HUES48 (cell line): ENCODE data around the gene CCDC141.
"Not testable (repeated sequence)": the region's sequence is repeated elsewhere in the genome, so short reads cannot be mapped to it uniquely, and the experiment has no call there.

Experiments used
- H3K27ac ChIP-seq: one replicate; pipeline ENCODE4 v1.7.0; 2013; ENCODE audit warnings: low read depth, low read length, inconsistent platforms
- H3K27me3 ChIP-seq: 2 replicates; pipeline ENCODE4 v1.6.1; 2013; ENCODE audit warnings: mild to moderate bottlenecking, low read length; ENCODE audit not compliant: control insufficient read depth, insufficient read depth
- H3K36me3 ChIP-seq: 2 replicates; pipeline ENCODE4 v1.6.1; 2013; ENCODE audit warnings: low read length; ENCODE audit not compliant: control insufficient read depth, insufficient read depth
- H3K4me1 ChIP-seq: 2 replicates; pipeline ENCODE4 v1.6.1; 2013; ENCODE audit warnings: mild to moderate bottlenecking, low read length; ENCODE audit not compliant: control insufficient read depth, insufficient read depth
- H3K4me3 ChIP-seq: 2 replicates; pipeline ENCODE4 v1.5.1; 2013; ENCODE audit warnings: mild to moderate bottlenecking, low read depth, low read length
- H3K9ac ChIP-seq: 2 replicates; pipeline ENCODE4 v1.6.1; 2013; ENCODE audit warnings: mild to moderate bottlenecking, low read depth, low read length, moderate library complexity
- H3K9me3 ChIP-seq: 2 replicates; pipeline ENCODE4 v1.6.1; 2013; ENCODE audit warnings: low read length; ENCODE audit not compliant: control insufficient read depth, insufficient read depth

The CCDC141 gene

DNA sequence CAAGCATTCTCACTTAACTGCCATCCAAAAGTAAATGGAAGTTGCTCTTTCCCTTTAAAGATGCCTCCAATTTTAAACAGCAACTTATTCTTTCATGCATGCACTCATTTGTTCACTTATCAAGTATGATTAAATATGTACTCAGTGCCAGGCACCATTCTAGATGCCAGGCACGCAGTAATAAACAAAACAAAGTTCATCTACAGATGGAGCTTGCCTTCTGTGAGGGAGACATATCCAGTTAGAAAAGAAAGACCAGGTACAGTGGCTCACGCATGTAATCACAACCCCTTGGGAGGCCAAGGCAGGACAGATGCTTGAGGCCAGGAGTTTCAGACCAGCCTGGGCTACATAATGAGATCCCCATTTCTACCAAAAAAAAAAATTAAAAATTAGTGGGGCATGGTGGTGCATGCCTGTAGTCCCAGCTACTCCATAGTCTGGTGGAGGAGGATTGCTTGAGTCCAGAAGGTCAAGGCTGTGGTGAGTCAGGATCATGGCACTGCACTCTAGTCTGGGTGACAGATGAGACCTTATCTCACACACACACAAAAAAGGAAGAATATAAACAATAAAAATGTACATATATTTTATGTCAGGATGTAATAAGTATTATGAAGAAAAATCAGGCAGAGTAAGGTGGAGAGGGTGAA, 19.2 kb upstream of the CCDC141 start:
- Histone ChIP-seq H3K9ac (no peak overlapping the region), H3K9me3 (peaks cover 11% of the 10 kb centered on the region), H3K27me3 (no peaks in the 10 kb centered on the region), H3K27ac (no peak overlapping the region), H3K4me1 (no peaks in the 10 kb centered on the region), H3K36me3 (no peaks in the 10 kb centered on the region), H3K4me3 (no peak overlapping the region)

DNA sequence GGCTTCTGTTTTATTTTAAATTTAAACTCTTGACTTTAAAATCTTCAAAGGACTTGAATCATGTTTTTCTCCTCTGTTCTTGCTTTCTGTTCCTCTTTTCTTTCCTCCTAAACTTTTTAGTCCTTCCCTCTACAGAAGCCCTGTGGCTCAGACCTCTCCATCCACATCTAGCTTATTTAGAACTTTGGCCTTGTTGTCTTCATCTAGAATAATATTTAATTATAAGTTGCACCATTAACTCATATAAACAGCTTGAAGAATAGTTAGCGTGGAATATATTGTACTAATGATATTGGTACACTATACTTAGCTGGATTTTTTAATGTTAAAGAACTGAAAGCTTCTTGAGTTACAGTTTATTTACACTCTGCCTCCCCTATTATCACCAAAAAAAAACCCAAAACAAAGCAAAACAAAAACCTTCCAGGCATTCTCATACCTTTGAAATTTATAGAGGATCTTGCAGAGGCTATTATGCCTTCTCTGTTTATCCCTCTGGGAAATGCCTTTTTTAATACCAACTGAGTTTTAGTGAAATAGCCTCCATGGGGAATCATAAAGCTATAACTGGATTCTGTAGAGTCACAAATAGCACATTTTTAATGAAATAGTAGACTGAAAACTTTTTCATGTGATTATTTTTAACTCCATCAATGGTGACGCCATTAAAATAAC, 9.2 kb upstream of the CCDC141 start:
- Histone ChIP-seq H3K9ac (no peak overlapping the region; the same call in 1 of the 2 replicates), H3K9me3 (no peaks in the 10 kb centered on the region), H3K4me1 (peaks cover 23% of the 10 kb centered on the region), H3K27me3 (no peaks in the 10 kb centered on the region), H3K27ac (peak overlapping the region; percentile 36), H3K36me3 (no peaks in the 10 kb centered on the region), H3K4me3 (no peak overlapping the region; the same call in 1 of the 2 replicates)

DNA sequence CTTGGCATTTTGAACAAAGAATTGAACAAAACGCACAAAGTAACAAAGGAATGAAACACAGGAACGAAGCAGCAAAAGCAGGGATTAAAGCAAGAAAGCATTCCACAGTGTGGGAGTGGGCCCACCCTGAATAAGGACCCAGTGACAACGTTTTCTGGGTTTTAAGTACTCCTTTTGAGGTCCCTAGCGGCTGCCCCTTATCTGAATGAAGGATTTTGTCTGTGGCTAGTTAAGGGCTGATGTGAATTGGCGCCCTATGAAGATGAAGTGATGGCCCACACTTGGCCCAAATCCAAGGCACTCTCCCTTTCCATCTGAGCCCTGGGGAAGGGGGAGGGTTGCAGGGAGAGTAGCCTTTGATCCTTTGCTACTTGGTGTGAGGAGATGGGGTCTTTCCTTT, 7.8 kb upstream of the CCDC141 start:
- no peak overlapping the region for H3K4me3 ChIP-seq
- H3K27ac ChIP-seq = peak overlapping the region; percentile 30
- no peaks in the 10 kb centered on the region for H3K27me3 ChIP-seq
- H3K36me3 ChIP-seq = no peaks in the 10 kb centered on the region
- no peaks in the 10 kb centered on the region for H3K9me3 ChIP-seq
- no peak overlapping the region for H3K9ac ChIP-seq
- H3K4me1 ChIP-seq = peaks cover 23% of the 10 kb centered on the region

DNA sequence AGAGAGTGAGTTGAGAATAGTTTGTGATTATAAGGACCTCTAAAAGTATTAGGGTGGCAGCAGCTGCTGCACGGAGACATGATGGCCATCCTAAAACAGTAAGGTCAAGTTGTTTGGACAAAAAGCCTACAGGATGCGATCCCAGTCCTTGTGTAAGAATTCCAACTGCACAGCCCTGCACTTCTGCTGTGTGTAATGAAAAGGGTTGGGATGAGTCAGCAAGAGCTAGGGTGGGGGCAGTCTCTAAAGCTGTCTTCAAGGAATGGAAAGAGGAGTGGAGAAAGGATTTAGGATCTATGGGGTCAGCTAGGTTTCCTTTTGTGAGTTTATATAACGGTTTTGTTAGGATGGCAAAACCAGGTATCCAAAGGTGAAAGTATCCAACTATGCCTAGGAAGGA, 3.6 kb upstream of the CCDC141 start:
- H3K27me3 ChIP-seq, H3K9me3 ChIP-seq, H3K4me3 ChIP-seq, H3K27ac ChIP-seq, H3K36me3 ChIP-seq, H3K9ac ChIP-seq: not testable (repeated sequence)
- H3K4me1 ChIP-seq = peaks cover 43% of the 10 kb centered on the region

DNA sequence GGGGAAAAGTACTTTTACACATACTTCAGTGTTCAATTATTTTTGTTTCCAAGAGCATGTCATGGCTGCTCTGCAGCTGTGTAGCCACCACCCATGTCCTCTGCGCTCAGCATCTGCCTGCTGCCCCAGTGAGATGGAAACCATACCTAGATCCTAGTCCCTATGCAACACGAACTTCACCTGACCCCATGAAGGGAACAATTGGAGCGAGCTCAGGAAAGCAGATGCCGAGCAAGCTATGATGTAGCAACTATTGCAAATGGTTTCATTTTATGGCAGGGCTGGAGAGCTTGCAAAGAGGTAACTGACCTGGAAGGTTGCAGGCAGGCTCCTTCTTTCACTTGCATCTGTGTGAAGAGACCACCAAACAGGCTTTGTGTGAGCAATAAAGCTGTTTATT, 1.3 kb upstream of the CCDC141 start:
- Histone ChIP-seq H3K36me3 (peaks cover 2% of the 10 kb centered on the region), H3K4me3 (peak overlapping the region; percentile 46), H3K9ac (peak overlapping the region; percentile 53), H3K9me3 (no peaks in the 10 kb centered on the region), H3K27ac (peak overlapping the region; percentile 54), H3K4me1 (peaks cover 41% of the 10 kb centered on the region), H3K27me3 (no peaks in the 10 kb centered on the region)

DNA sequence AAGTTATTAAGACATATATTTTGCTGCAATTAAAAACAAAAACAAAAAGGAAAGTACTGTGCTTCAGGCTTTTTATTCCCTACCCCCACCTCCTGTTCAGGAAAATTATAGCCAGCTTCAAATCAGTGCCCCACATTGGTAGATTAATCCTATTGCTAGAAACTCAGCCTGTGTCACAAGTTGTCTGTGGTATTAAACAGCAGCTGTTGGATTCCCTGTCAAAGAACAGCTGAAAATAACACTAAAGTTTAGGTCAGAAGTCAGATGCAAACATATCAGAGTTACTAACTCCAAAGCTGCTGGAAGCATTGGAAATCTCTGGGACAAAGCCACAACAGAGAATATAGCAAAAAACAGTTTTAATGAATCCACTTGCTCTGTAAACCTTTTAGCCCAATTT, 818 bp upstream of the CCDC141 start:
- peak overlapping the region; percentile 46 for H3K4me3 ChIP-seq
- peaks cover 7% of the 10 kb centered on the region for H3K36me3 ChIP-seq
- peaks cover 41% of the 10 kb centered on the region for H3K4me1 ChIP-seq
- H3K27me3 ChIP-seq = no peaks in the 10 kb centered on the region
- H3K27ac ChIP-seq = peak overlapping the region; percentile 31
- peak overlapping the region; percentile 53 for H3K9ac ChIP-seq
- no peaks in the 10 kb centered on the region for H3K9me3 ChIP-seq

DNA sequence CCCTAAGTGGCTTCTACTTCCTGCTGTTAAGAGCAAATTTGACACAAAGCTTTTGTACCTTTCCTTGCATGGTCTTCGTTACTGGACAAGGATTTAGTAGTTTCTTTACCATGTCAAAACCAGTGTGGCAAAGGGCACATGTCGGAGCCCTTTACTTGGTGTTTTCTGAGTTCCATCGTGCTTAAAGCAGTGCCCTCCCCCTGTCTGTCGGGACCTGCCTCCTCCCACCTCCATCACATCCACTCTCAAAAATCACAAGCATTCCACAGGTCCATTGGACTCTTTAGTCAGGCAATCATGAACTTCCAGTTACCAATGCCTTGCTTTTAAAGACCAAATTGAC, 763 bp downstream of the CCDC141 start:
- H3K4me1 ChIP-seq = peaks cover 44% of the 10 kb centered on the region
- H3K27me3 ChIP-seq = no peaks in the 10 kb centered on the region
- H3K27ac ChIP-seq = no peak overlapping the region
- H3K36me3 ChIP-seq = peaks cover 9% of the 10 kb centered on the region
- no peak overlapping the region for H3K9ac ChIP-seq
- no peaks in the 10 kb centered on the region for H3K9me3 ChIP-seq
- no peak overlapping the region for H3K4me3 ChIP-seq

DNA sequence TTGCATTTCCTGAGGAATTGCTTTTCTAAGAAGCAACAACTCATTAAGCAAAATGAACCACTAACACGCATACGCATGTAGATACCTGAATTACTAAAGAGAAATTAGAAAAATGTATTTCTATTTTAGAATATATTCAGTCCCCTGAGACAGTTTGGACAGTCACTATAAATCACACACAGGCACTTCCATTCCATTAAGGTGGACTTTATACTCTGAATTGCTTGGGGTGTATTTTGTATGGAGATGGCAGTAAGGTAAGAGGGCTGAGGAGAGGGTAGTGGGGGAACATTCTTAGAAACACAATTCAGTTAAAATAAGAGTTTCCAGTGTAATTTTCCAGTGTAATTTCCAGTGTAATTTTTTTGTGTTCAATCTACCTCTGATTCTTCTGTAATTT, 1.8 kb downstream of the CCDC141 start:
- H3K36me3 ChIP-seq = peaks cover 9% of the 10 kb centered on the region
- H3K4me3 ChIP-seq = no peak overlapping the region
- no peaks in the 10 kb centered on the region for H3K9me3 ChIP-seq
- no peak overlapping the region for H3K9ac ChIP-seq
- H3K4me1 ChIP-seq = peaks cover 44% of the 10 kb centered on the region
- no peak overlapping the region for H3K27ac ChIP-seq
- H3K27me3 ChIP-seq = no peaks in the 10 kb centered on the region

DNA sequence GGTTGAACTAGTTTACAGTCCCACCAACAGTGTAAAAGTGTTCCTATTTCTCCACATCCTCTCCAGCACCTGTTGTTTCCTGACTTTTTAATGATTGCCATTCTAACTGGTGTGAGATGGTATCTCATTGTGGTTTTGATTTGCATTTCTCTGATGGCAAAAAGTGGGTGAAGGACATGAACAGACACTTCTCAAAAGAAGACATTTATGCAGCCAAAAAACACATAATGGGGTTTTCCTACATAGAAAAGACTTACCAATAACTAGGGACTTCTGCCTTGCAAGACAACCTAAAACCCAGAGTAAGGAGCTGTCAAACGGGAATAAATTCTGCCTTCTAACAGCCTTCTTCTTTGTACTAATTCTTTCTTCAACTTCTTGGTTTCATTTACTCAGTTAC, 4.3 kb downstream of the CCDC141 start:
- not testable (repeated sequence) for H3K27me3 ChIP-seq, H3K9me3 ChIP-seq, H3K9ac ChIP-seq, H3K27ac ChIP-seq, H3K36me3 ChIP-seq, H3K4me3 ChIP-seq
- peaks cover 29% of the 10 kb centered on the region for H3K4me1 ChIP-seq

DNA sequence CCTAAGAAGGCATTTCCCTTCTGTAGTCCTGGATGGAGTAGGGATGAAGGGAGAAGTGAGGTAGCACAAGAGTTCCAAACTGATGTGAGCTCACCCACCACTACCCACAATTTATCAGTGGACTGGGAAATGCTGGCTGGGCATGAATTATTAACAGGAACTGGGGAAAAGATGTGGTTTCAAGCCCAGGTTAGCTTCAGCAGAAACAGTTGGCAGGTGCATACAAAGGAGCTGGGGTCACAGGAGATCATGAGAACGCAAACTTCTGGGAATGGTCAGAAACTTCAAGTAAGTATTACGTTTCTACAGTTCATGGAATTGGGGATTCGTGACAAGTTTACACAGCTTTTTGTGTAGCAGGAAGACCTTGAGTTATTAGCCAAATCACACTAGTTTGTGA, 5.4 kb downstream of the CCDC141 start:
- no peak overlapping the region for H3K27ac ChIP-seq
- H3K9ac ChIP-seq = no peak overlapping the region
- H3K9me3 ChIP-seq = no peaks in the 10 kb centered on the region
- H3K36me3 ChIP-seq = peaks cover 9% of the 10 kb centered on the region
- H3K4me3 ChIP-seq = no peak overlapping the region
- no peaks in the 10 kb centered on the region for H3K27me3 ChIP-seq
- H3K4me1 ChIP-seq = peaks cover 18% of the 10 kb centered on the region

DNA sequence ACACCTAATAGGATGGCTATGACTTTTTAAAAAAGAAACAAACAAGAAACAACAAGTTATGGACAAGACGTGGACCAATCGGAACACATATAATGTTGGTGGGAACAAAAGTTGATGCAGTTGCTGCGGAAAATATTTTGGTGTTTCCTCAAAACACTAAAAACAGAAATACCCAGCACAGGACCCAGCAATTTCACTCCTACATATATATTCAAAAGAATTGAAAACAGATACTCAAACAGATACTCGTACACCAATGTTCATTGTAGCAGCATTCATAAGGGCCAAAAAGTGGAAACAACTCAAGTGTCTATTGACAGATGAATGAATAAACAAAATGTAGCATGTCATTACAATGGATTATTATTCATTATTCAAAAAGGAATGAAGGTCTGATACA, 12.1 kb downstream of the CCDC141 start:
- H3K27me3 ChIP-seq = no peaks in the 10 kb centered on the region

More for the DNA sequence above, 12.1 kb downstream of the CCDC141 start:
- Histone ChIP-seq H3K36me3 (no peaks in the 10 kb centered on the region), H3K9me3 (no peaks in the 10 kb centered on the region), H3K4me1 (peaks cover 7% of the 10 kb centered on the region; the same call in 1 of the 2 replicates), H3K4me3 (no peak overlapping the region), H3K27ac (no peak overlapping the region), H3K9ac (no peak overlapping the region)
